Measurements from ENCODE around the gene DOC2B.

DOC2B gene

GRCh38 chr17:177155-177554 is 4.3 kb downstream of the DOC2B start:
- no peak overlapping the region for H3K4me2 ChIP-seq (ENCODE audit: low read length)
- H3K36me3 ChIP-seq (ENCODE audit: control insufficient read depth, low read length): no peaks in the 10 kb centered on the region
- H3K4me3 ChIP-seq (ENCODE audit: low read length): no peak overlapping the region
- H3K4me1 ChIP-seq (ENCODE audit: control insufficient read depth, low read length): no peaks in the 10 kb centered on the region
- H3F3A ChIP-seq (ENCODE audit: control insufficient read depth, insufficient read depth): no peaks in the 10 kb centered on the region
- no peaks in the 10 kb centered on the region for H3K79me2 ChIP-seq (ENCODE audit: control insufficient read depth, low read length)
- H3K27me3 ChIP-seq (ENCODE audit: control insufficient read depth, low read length): no peaks in the 10 kb centered on the region
- H3K9me2 ChIP-seq (replicated peaks; ENCODE audit: control insufficient read depth, low read length): no peaks in the 10 kb centered on the region
- H4K20me1 ChIP-seq (ENCODE audit: control insufficient read depth, insufficient read depth, low read depth, low read length): no peaks in the 10 kb centered on the region
- TF ChIP-seq CTCF (IDR thresholded peaks at IDR 0.05; ENCODE audit: low read depth, low read length, poor library complexity, severe bottlenecking): no peak
- no peak for TF ChIP-seq EZH2phosphoT487 (IDR thresholded peaks at IDR 0.05; ENCODE audit: borderline replicate concordance, low read length)
- H3K27ac ChIP-seq (ENCODE audit: low read depth, low read length): no peak overlapping the region
- no peaks in the 10 kb centered on the region for H3K9me3 ChIP-seq (ENCODE audit: control insufficient read depth, insufficient read depth, low read length)

DNA sequence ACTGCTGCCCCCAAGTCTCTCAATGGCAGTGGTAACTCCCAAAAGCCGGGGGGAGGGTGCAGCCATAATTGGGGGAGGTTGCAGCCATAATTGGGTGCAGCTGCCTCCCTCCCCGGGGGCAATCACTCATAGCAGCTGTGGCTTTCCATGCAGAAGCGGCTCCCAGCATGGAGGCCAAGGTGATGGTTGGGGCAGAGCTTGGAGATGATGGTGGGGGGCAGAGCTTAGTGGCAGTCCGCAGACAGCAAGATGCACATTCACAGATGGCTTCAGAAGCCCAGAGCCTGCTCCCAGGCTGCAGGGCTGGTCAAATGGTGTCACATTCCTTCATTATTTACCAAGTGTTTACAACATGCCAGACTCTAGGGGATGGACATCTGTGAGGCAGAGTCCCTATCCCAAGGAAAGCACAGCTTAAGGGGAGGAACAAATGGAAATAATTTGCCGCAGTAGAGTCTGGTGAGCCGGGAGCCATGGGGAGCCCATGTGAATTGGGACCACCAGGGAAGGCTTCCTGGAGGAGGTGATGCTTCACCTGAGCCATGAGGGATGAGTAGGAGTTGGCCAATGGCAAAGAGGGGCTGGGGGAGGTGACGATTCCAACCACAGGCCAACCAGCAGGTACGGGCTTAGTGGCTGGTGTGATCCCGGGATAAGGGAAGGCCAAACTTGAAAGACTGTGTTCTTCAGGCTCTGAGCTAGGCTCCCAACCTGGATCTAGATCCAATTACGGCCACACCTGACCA is 8.1 kb downstream of the DOC2B start:
- H3K27ac ChIP-seq (ENCODE audit: low read depth, low read length): no peak overlapping the region
- H3K9me3 ChIP-seq (ENCODE audit: control insufficient read depth, insufficient read depth, low read length): no peaks in the 10 kb centered on the region
- H3K4me3 ChIP-seq (ENCODE audit: low read length): no peak overlapping the region
- no peak for TF ChIP-seq CTCF (IDR thresholded peaks at IDR 0.05; ENCODE audit: low read depth, low read length, poor library complexity, severe bottlenecking)
- TF ChIP-seq EZH2phosphoT487 (IDR thresholded peaks at IDR 0.05; ENCODE audit: borderline replicate concordance, low read length): no peak
- no peaks in the 10 kb centered on the region for H3K9me2 ChIP-seq (replicated peaks; ENCODE audit: control insufficient read depth, low read length)
- H3K36me3 ChIP-seq (ENCODE audit: control insufficient read depth, low read length): no peaks in the 10 kb centered on the region
- no peaks in the 10 kb centered on the region for H4K20me1 ChIP-seq (ENCODE audit: control insufficient read depth, insufficient read depth, low read depth, low read length)
- H3F3A ChIP-seq (ENCODE audit: control insufficient read depth, insufficient read depth): no peaks in the 10 kb centered on the region
- no peaks in the 10 kb centered on the region for H3K4me1 ChIP-seq (ENCODE audit: control insufficient read depth, low read length)
- no peak overlapping the region for H3K4me2 ChIP-seq (ENCODE audit: low read length)
- no peaks in the 10 kb centered on the region for H3K27me3 ChIP-seq (ENCODE audit: control insufficient read depth, low read length)
- no peaks in the 10 kb centered on the region for H3K79me2 ChIP-seq (ENCODE audit: control insufficient read depth, low read length)

DNA sequence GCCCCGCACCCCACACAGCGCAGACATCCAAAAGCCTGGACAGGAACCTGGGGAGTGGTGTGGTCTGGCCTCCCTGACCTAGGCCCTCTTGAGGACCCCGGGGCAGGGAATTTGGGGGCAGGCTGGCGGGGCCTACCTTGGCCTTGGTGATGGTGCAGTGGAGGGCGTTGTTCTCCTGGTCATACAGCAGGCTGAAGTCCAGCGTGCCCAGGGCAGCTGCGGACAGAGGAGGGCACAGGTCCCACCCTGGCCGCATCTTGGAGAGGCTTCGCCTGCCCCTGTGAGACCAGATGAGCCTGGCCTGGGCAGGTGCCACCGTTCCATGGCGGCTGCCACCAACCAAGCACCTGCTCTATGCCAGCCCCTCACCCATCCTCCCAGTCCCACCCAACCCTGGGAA is 9.0 kb downstream of the DOC2B start:
- Histone ChIP-seq H3F3A (ENCODE audit: control insufficient read depth, insufficient read depth) (no peaks in the 10 kb centered on the region), H3K27ac (ENCODE audit: low read depth, low read length) (no peak overlapping the region), H3K9me2 (replicated peaks; ENCODE audit: control insufficient read depth, low read length) (no peaks in the 10 kb centered on the region), H3K36me3 (ENCODE audit: control insufficient read depth, low read length) (no peaks in the 10 kb centered on the region), H3K27me3 (ENCODE audit: control insufficient read depth, low read length) (no peaks in the 10 kb centered on the region), H4K20me1 (ENCODE audit: control insufficient read depth, insufficient read depth, low read depth, low read length) (no peaks in the 10 kb centered on the region), H3K79me2 (ENCODE audit: control insufficient read depth, low read length) (no peaks in the 10 kb centered on the region), H3K4me1 (ENCODE audit: control insufficient read depth, low read length) (no peaks in the 10 kb centered on the region), H3K4me2 (ENCODE audit: low read length) (no peak overlapping the region), H3K4me3 (ENCODE audit: low read length) (no peak overlapping the region), H3K9me3 (ENCODE audit: control insufficient read depth, insufficient read depth, low read length) (no peaks in the 10 kb centered on the region)
- TF ChIP-seq CTCF (IDR thresholded peaks at IDR 0.05; ENCODE audit: low read depth, low read length, poor library complexity, severe bottlenecking) (no peak), EZH2phosphoT487 (IDR thresholded peaks at IDR 0.05; ENCODE audit: borderline replicate concordance, low read length) (no peak)

Data from DOHH2 (cell line).